HG03457 (cell line): ENCODE measurements around the gene HSPB7.
"Not testable (repeated sequence)": the region's sequence is repeated elsewhere in the genome, so short reads cannot be mapped to it uniquely, and the experiment has no call there.

Experiments
- ATAC-seq: cut with Tn5 transposase; IDR thresholded peaks from one replicate; pipeline ENCODE4 v1.9.1; 2021; ENCODE audit warnings: moderate number of reproducible peaks; ENCODE audit not compliant: unreplicated experiment

The HSPB7 gene

GRCh38 chr1:16023050-16023653 lies 5.3 kb upstream of the HSPB7 start:
- ATAC-seq = no peak

- ATAC-seq = no peak
These were observed 4.5 kb upstream of the HSPB7 start for GRCh38 chr1:16022393-16022792.

GRCh38 chr1:16021681-16022080 lies 3.8 kb upstream of the HSPB7 start, which contains the start of gene CLCNKA:
CLCNKA (plus strand) TSS chr1:16022036; CDS start chr1:16022620, 584 bp downstream.
- ATAC-seq = no peak

GRCh38 chr1:16020878-16021277 lies 3.0 kb upstream of the HSPB7 start:
- ATAC-seq = not testable (repeated sequence)

- no peak for ATAC-seq
These were observed 2.5 kb upstream of the HSPB7 start for GRCh38 chr1:16020325-16020724.

GRCh38 chr1:16019644-16020277 lies 1.9 kb upstream of the HSPB7 start:
- no peak for ATAC-seq

GRCh38 chr1:16018749-16019643 lies 1.2 kb upstream of the HSPB7 start:
- ATAC-seq = no peak

- ATAC-seq = no peak
These were observed 465 bp upstream of the HSPB7 start for GRCh38 chr1:16018308-16018707.

GRCh38 chr1:16017076-16017460 lies 775 bp downstream of the HSPB7 start:
- no peak for ATAC-seq

- no peak for ATAC-seq
These were observed 1.6 kb downstream of the HSPB7 start for GRCh38 chr1:16015960-16016901.

- ATAC-seq = no peak
These were observed 2.4 kb downstream of the HSPB7 start for GRCh38 chr1:16015491-16015890.

- no peak for ATAC-seq
These were observed 3.0 kb downstream of the HSPB7 start for GRCh38 chr1:16014509-16015482.

- no peak for ATAC-seq
These were observed 4.0 kb downstream of the HSPB7 start for GRCh38 chr1:16013908-16014258.

- ATAC-seq = no peak
These were observed 4.5 kb downstream of the HSPB7 start for GRCh38 chr1:16013220-16013907.

GRCh38 chr1:16012590-16013219 lies 5.1 kb downstream of the HSPB7 start:
- ATAC-seq = no peak

GRCh38 chr1:16011936-16012589 lies 5.8 kb downstream of the HSPB7 start:
- ATAC-seq = no peak

- ATAC-seq = no peak
These were observed 7.0 kb downstream of the HSPB7 start for GRCh38 chr1:16010837-16011236.

- ATAC-seq = no peak
These were observed 8.2 kb downstream of the HSPB7 start for GRCh38 chr1:16009678-16010077.
